Putamen (tissue), 1 donor: ENCODE results near the gene FGF22.
A peak's percentile ranks its signal among the peaks of the same experiment; 100 is the strongest.

ENCODE experiments used
- DNase-seq: peaks from one replicate; pipeline ENCODE4 v3.0.0-alpha.2; 2016; ENCODE audit warnings: low spot score

The FGF22 gene

DNA sequence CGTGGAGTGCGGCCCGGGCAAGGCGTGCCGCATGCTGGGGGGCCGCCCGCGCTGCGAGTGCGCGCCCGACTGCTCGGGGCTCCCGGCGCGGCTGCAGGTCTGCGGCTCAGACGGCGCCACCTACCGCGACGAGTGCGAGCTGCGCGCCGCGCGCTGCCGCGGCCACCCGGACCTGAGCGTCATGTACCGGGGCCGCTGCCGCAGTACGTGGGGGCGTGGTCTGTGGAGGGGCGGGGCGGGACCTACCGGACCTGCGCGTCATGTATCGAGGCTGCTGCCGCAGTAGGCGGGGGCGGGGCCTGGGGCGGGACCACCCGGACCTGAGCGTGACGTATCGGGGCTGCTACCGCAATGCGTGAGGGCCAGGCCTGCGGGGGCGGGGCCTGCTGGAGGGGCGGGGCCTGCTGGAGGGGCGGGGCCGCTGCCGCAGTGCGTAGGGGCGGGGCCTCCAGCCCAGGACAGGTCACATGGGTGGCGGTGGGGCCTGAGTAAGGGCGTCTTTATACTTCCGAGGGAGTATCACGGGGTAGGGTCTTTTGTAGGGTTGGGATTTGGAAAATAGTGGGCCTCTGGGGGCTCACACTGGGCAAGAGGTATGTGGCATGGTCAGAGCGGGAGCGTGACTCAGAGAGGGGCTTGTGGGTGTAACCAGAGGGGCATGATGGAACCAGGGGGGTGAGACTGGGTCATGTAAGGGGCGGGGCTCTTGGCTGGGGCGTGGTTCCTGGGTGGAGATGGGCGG is 40.8 kb downstream of the FGF22 start:
- peak; percentile 98 for DNase-seq

- DNase-seq = no peak
Measured at GRCh38 chr19:681029-682019, 41.6 kb downstream of the FGF22 start.

DNA sequence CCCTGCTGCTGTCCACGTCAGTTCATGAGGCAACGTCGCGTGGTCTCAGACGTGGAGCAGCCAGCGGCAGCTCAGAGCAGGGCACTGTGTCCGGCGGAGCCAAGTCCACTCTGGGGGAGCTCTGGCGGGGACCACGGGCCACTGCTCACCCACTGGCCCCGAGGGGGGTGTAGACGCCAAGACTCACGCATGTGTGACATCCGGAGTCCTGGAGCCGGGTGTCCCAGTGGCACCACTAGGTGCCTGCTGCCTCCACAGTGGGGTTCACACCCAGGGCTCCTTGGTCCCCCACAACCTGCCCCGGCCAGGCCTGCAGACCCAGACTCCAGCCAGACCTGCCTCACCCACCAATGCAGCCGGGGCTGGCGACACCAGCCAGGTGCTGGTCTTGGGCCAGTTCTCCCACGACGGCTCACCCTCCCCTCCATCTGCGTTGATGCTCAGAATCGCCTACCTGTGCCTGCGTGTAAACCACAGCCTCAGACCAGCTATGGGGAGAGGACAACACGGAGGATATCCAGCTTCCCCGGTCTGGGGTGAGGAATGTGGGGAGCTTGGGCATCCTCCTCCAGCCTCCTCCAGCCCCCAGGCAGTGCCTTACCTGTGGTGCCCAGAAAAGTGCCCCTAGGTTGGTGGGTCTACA is 43.1 kb downstream of the FGF22 start:
- no peak for DNase-seq

DNA sequence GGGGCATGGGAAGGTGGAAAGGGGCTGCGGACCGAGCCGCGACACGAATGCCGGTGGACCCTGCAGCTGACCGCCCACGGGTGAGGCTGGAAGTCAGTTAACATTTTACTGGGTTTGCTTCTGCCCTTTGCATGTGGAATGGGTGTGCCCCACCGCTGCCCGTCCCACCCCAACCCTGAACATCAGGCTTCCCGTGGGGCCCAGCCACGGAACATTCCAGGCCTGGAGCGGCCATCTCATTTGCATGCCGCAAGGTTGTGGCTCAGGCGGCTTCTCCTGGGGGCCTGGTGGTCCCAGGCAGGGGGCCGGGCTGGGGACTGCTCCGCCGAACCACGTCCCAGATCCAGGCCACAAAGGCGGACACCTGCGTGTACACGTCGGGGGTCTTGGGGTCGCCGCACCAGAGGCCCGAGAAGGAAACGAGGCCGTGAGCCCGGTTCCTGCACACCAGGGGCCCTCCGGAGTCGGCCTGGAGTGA is 45.8 kb downstream of the FGF22 start:
- no peak for DNase-seq

GRCh38 chr19:686589-687297 is 47.1 kb downstream of the FGF22 start:
- no peak for DNase-seq

DNA sequence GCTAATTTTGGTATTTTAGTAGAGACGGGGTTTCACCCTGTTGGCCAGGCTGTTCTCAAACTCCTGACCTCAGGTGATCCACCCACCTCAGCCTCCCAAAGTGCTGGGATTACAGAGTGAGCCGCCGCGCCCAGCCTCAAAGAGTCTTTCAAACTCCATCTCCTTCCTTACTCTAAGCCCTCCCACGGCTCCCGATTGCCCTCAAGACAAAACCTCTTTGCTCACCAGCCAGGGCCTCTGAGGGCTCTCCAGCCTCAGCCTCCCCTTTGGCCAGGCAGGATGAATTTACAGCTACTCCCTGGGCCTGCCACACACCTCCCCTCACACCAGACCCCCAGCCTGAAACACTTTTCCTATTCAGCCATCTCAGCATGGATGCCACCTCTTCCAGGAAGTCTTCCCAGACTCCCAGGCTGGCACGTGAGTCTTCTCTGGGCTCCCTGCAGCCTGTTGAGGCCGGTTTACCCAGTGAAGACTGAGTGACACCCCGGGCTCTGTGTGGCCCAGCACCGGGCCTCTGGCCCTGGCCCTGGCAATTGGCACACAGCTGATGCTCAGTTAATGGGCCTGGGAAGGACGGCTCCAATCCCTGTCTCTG is 48.0 kb downstream of the FGF22 start:
- no peak for DNase-seq

DNA sequence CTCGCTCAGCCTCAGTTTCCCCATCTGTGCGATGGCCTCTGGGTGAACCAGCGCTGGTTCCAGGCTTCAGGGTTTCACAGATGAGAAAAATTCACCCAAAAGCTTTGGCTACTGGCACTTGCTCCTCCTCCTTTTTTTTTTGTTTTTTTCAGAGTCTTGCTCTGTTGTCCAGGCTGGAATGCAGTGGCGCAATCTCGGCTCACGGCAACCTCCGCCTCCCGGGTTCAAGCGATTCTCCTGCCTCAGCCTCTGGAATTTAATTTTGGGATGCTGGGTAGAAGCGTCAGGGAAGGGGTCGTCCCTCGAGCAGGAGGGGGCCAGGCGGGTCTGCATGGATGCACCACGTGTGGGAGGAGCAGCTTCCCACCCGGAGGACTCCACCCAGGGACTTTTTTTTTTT is 48.5 kb downstream of the FGF22 start:
- no peak for DNase-seq

- no peak for DNase-seq
Measured at GRCh38 chr19:688992-689391, 49.3 kb downstream of the FGF22 start.

DNA sequence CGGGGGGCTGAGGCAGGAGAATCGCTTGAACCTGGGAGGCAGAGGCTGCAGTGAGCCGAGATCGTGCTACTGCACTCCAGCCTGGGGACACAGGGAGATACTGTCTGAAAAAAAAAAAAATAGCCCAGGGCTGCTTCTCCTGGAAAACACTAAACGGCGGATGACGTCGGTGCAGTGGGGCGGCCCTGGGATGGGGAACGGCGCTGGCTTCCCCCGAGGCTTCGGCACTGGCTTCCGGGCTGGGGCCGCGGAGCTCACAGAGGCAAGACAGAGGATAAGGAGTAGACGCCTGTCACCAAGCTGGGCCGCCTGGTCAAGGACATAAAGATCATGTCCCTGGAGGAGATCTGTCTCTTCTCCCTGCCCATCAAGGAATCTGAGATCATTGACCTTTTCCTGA is 50.5 kb downstream of the FGF22 start:
- no peak for DNase-seq
